Nephron progenitor cell (in vitro differentiated cells): ENCODE results near the gene MAX.
A peak's percentile ranks its signal among the peaks of the same experiment; 100 is the strongest.

Experiments
- DNase-seq: peaks from one replicate; pipeline ENCODE4 v3.0.0; 2021
- H3K27ac Mint-ChIP-seq: 2 replicates; pipeline ENCODE4 v1.8.0; 2021; ENCODE audit warnings: mild to moderate bottlenecking, moderate library complexity, mixed read lengths
- H3K27me3 Mint-ChIP-seq: 2 replicates; pipeline ENCODE4 v1.8.0; 2021; ENCODE audit warnings: mild to moderate bottlenecking, low read depth, mixed read lengths; ENCODE audit not compliant: poor library complexity
- H3K36me3 Mint-ChIP-seq: 2 replicates; pipeline ENCODE4 v1.8.0; 2021; ENCODE audit warnings: low read depth, mixed read lengths
- H3K4me1 Mint-ChIP-seq: 2 replicates; pipeline ENCODE4 v1.8.0; 2021; ENCODE audit warnings: mixed read lengths
- H3K4me3 Mint-ChIP-seq: 2 replicates; pipeline ENCODE4 v1.8.0; 2021; ENCODE audit warnings: mild to moderate bottlenecking, moderate library complexity, mixed read lengths
- H3K9me3 Mint-ChIP-seq: 2 replicates; pipeline ENCODE4 v1.8.0; 2021; ENCODE audit warnings: mild to moderate bottlenecking, moderate library complexity, mixed read lengths
- CTCF ChIP-seq: fragments of 200-600 bp; sonication (generic); IDR thresholded peaks from 2 replicates; pipeline ENCODE4 v1.5.0; 2021; ENCODE audit warnings: antibody characterized with exemption

The MAX gene

GRCh38 chr14:65101631-65102440, 481 bp downstream of the MAX start:
- H3K4me1 Mint-ChIP-seq: peaks cover 13% of the 10 kb centered on the region
- DNase-seq: peak; percentile 55

GRCh38 chr14:65100922-65101541, 1.3 kb downstream of the MAX start:
- no peak for DNase-seq
- Mint-ChIP-seq H3K27ac (peak overlapping the region; percentile 10), H3K4me1 (peaks cover 21% of the 10 kb centered on the region), H3K4me3 (peak overlapping the region; percentile 91), H3K27me3 (peaks cover 27% of the 10 kb centered on the region), H3K9me3 (no peaks in the 10 kb centered on the region), H3K36me3 (peaks cover 15% of the 10 kb centered on the region)
- no peak for TF ChIP-seq CTCF

More at GRCh38 chr14:65101631-65102440, 481 bp downstream of the MAX start:
- Mint-ChIP-seq H3K27ac (peak overlapping the region; percentile 67), H3K27me3 (peaks cover 34% of the 10 kb centered on the region), H3K9me3 (no peaks in the 10 kb centered on the region), H3K36me3 (peaks cover 9% of the 10 kb centered on the region), H3K4me3 (peak overlapping the region; percentile 91)
- no peak for TF ChIP-seq CTCF

- no peak overlapping the region for H3K4me3 Mint-ChIP-seq
- H3K27ac Mint-ChIP-seq: no peak overlapping the region
- no peaks in the 10 kb centered on the region for H3K9me3 Mint-ChIP-seq
- H3K4me1 Mint-ChIP-seq: peaks cover 25% of the 10 kb centered on the region
- no peak for TF ChIP-seq CTCF
- peaks cover 27% of the 10 kb centered on the region for H3K36me3 Mint-ChIP-seq
- H3K27me3 Mint-ChIP-seq: peaks cover 3% of the 10 kb centered on the region
- DNase-seq: no peak
Observed at GRCh38 chr14:65098586-65098985, 3.7 kb downstream of the MAX start.

- Mint-ChIP-seq H3K27me3 (no peaks in the 10 kb centered on the region), H3K4me1 (peaks cover 24% of the 10 kb centered on the region), H3K27ac (peak overlapping the region; percentile 39), H3K4me3 (no peak overlapping the region), H3K9me3 (no peaks in the 10 kb centered on the region), H3K36me3 (peaks cover 42% of the 10 kb centered on the region)
- DNase-seq: no peak
- TF ChIP-seq CTCF: no peak
Observed at GRCh38 chr14:65096323-65097089, 5.8 kb downstream of the MAX start.

- Mint-ChIP-seq H3K36me3 (peaks cover 49% of the 10 kb centered on the region), H3K4me1 (peaks cover 16% of the 10 kb centered on the region), H3K27me3 (no peaks in the 10 kb centered on the region), H3K9me3 (no peaks in the 10 kb centered on the region), H3K4me3 (no peak overlapping the region), H3K27ac (no peak overlapping the region)
- DNase-seq: no peak
- TF ChIP-seq CTCF: no peak
Observed at GRCh38 chr14:65095633-65096205, 6.6 kb downstream of the MAX start.
